Measurements from ENCODE around the gene CACNA1C.

- TF ChIP-seq CTCF (IDR thresholded peaks at IDR 0.05) (no peak), POLR2A (IDR thresholded peaks at IDR 0.05) (no peak), POLR2AphosphoS5 (IDR thresholded peaks at IDR 0.05) (no peak), EP300 (IDR thresholded peaks at IDR 0.05) (no peak)
Measured at GRCh38 chr12:2567711-2568110, 514.9 kb downstream of the CACNA1C start.

Data from upper lobe of left lung (tissue), 4 donors.